OCI-LY7 (cell line): ENCODE measurements around the gene MYPN.

Experiments used
- CTCF ChIP-seq: fragments of 200-600 bp; sonication (generic); conservative IDR thresholded peaks from 2 replicates; pipeline ENCODE4 v1.5.1; 2014; ENCODE audit warnings: mild to moderate bottlenecking, antibody characterized with exemption, low read length, moderate library complexity, mixed read lengths
- EZH2phosphoT487 ChIP-seq: fragments of 200-600 bp; sonication (generic); IDR thresholded peaks from 2 replicates; pipeline ENCODE4 v1.6.1; 2018; ENCODE audit warnings: low read depth, borderline replicate concordance, mild to moderate bottlenecking, mixed run types, antibody characterized with exemption, low read length, moderate library complexity, mixed read lengths

GRCh38 chr10:68099736-68100135 is 9.6 kb upstream of the MYPN start:
- TF ChIP-seq CTCF (no peak), EZH2phosphoT487 (no peak)
